Large intestine (tissue), 3 donors: ENCODE results near the gene FAM241A. TPM values are rescaled to one million over a fixed set of nuclear protein-coding genes. Genes with fewer than 3 reads are reported as not detected.
"Not testable (repeated sequence)": the region's sequence is repeated elsewhere in the genome, so short reads cannot be mapped to it uniquely, and the experiment has no call there.

ENCODE experiments used
- DNase-seq, 2 donors: peaks; one replicate each; pipeline versions ENCODE4 v3.0.0 to v3.0.0-alpha.2; 2013
- H3K27ac ChIP-seq: one replicate; pipeline ENCODE4 v1.5.1; 2013; ENCODE audit warnings: low read length
- H3K27me3 ChIP-seq: 2 replicates; pipeline ENCODE4 v1.6.1; 2013; ENCODE audit warnings: low read length; ENCODE audit not compliant: control insufficient read depth, insufficient read depth
- H3K36me3 ChIP-seq: 2 replicates; pipeline ENCODE4 v1.6.1; 2013; ENCODE audit warnings: low read length; ENCODE audit not compliant: control insufficient read depth, insufficient read depth
- H3K4me1 ChIP-seq: one replicate; pipeline ENCODE4 v1.6.1; 2013; ENCODE audit warnings: low read length; ENCODE audit not compliant: control insufficient read depth, insufficient read depth
- H3K4me3 ChIP-seq: one replicate; pipeline ENCODE4 v1.5.1; 2013; ENCODE audit warnings: low read length
- H3K9me3 ChIP-seq: one replicate; pipeline ENCODE4 v1.6.1; 2013; ENCODE audit warnings: mild to moderate bottlenecking, low read depth, low read length, moderate library complexity; ENCODE audit not compliant: control insufficient read depth
- WGBS: methylation state at CpG from one replicate; pipeline ENCODE4 v1.1.5; 2013; ENCODE audit warnings: low lambda C conversion rate; ENCODE audit not compliant: insufficient coverage; 5-methylcytosine and 5-hydroxymethylcytosine counted together
- polyA plus RNA-seq: library from polyadenylated mRNA; unstranded; fragments of 120-200 nt; gene quantifications from one replicate; pipeline ENCODE4 v1.2.1, GENCODE V29; 2013

Gene FAM241A
- polyA plus RNA-seq, 1 donor, result 1.3 TPM

GRCh38 chr4:112147697-112148096 is 2.4 kb downstream of the FAM241A start:
- peaks cover 4% of the 10 kb centered on the region for H3K27me3 ChIP-seq
- no CpG with 5 or more reads among the region's 5 CpGs for WGBS
- H3K4me3 ChIP-seq, result no peak overlapping the region
- H3K36me3 ChIP-seq, result no peaks in the 10 kb centered on the region
- H3K9me3 ChIP-seq, result peaks cover 5% of the 10 kb centered on the region
- peaks cover 5% of the 10 kb centered on the region for H3K4me1 ChIP-seq
- H3K27ac ChIP-seq, result no peak overlapping the region
- no peak for DNase-seq

- no peak overlapping the region for H3K27ac ChIP-seq
- WGBS, result 80% methylated on average over 1 of the region's 5 CpGs
- no peaks in the 10 kb centered on the region for H3K9me3 ChIP-seq
These were observed 5.7 kb downstream of the FAM241A start for GRCh38 chr4:112150920-112151319.

GRCh38 chr4:112152521-112152920 is 7.3 kb downstream of the FAM241A start:
- 72% methylated on average over 5 of the region's 6 CpGs for WGBS
- Histone ChIP-seq H3K4me3 (no peak overlapping the region), H3K4me1 (no peaks in the 10 kb centered on the region)

More at GRCh38 chr4:112150920-112151319, 5.7 kb downstream of the FAM241A start:
- Histone ChIP-seq H3K4me3 (no peak overlapping the region), H3K36me3 (no peaks in the 10 kb centered on the region), H3K27me3 (peaks cover 4% of the 10 kb centered on the region), H3K4me1 (peaks cover 5% of the 10 kb centered on the region)
- DNase-seq, result no peak

GRCh38 chr4:112153211-112153791 is 8.0 kb downstream of the FAM241A start:
- 25% methylated on average over 1 of the region's 4 CpGs for WGBS
- DNase-seq, result no peak
- H3K4me3 ChIP-seq, result no peak overlapping the region
- no peaks in the 10 kb centered on the region for H3K36me3 ChIP-seq
- H3K27ac ChIP-seq, result no peak overlapping the region
- H3K9me3 ChIP-seq, result no peaks in the 10 kb centered on the region
- no peaks in the 10 kb centered on the region for H3K4me1 ChIP-seq
- peaks cover 3% of the 10 kb centered on the region for H3K27me3 ChIP-seq

More at GRCh38 chr4:112152521-112152920, 7.3 kb downstream of the FAM241A start:
- Histone ChIP-seq H3K9me3 (no peaks in the 10 kb centered on the region), H3K36me3 (no peaks in the 10 kb centered on the region), H3K27ac (no peak overlapping the region), H3K27me3 (peaks cover 4% of the 10 kb centered on the region)
- DNase-seq, result no peak

- H3K27ac ChIP-seq, result no peak overlapping the region
- no peak for DNase-seq
- H3K9me3 ChIP-seq, result no peaks in the 10 kb centered on the region
- H3K36me3 ChIP-seq, result no peaks in the 10 kb centered on the region
- WGBS, result no CpG with 5 or more reads among the region's 1 CpG
- no peaks in the 10 kb centered on the region for H3K4me1 ChIP-seq
- H3K27me3 ChIP-seq, result no peaks in the 10 kb centered on the region
- H3K4me3 ChIP-seq, result no peak overlapping the region
These were observed 10.9 kb downstream of the FAM241A start for GRCh38 chr4:112156112-112156511.

- no peaks in the 10 kb centered on the region for H3K4me1 ChIP-seq
- no peaks in the 10 kb centered on the region for H3K36me3 ChIP-seq
- H3K27ac ChIP-seq, result no peak overlapping the region
These were observed 11.3 kb downstream of the FAM241A start for GRCh38 chr4:112156553-112156952.

GRCh38 chr4:112163706-112164105 is 18.5 kb downstream of the FAM241A start:
- not testable (repeated sequence) for H3K27me3 ChIP-seq, H3K4me1 ChIP-seq, H3K4me3 ChIP-seq, H3K27ac ChIP-seq, DNase-seq, H3K9me3 ChIP-seq, H3K36me3 ChIP-seq
- no CpG with 5 or more reads among the region's 3 CpGs for WGBS

More at GRCh38 chr4:112156553-112156952, 11.3 kb downstream of the FAM241A start:
- no peak for DNase-seq
- Histone ChIP-seq H3K4me3 (no peak overlapping the region), H3K9me3 (no peaks in the 10 kb centered on the region), H3K27me3 (no peaks in the 10 kb centered on the region)

GRCh38 chr4:112167794-112168193 is 22.5 kb downstream of the FAM241A start:
- Histone ChIP-seq H3K4me3 (no peak overlapping the region), H3K27ac (no peak overlapping the region), H3K4me1 (no peaks in the 10 kb centered on the region), H3K9me3 (no peaks in the 10 kb centered on the region), H3K27me3 (no peaks in the 10 kb centered on the region), H3K36me3 (no peaks in the 10 kb centered on the region)
- no peak for DNase-seq

- Histone ChIP-seq H3K4me3 (no peak overlapping the region), H3K36me3 (no peaks in the 10 kb centered on the region), H3K9me3 (no peaks in the 10 kb centered on the region), H3K4me1 (no peaks in the 10 kb centered on the region), H3K27me3 (no peaks in the 10 kb centered on the region), H3K27ac (no peak overlapping the region)
- DNase-seq, result no peak
- WGBS, result 94% methylated on average over 9 of the region's 13 CpGs
These were observed 23.7 kb downstream of the FAM241A start for GRCh38 chr4:112168719-112169500.

GRCh38 chr4:112170451-112170993 is 25.3 kb downstream of the FAM241A start:
- H3K4me3 ChIP-seq, result no peak overlapping the region
- H3K27ac ChIP-seq, result no peak overlapping the region
- no peaks in the 10 kb centered on the region for H3K4me1 ChIP-seq
- no peak for DNase-seq
- H3K36me3 ChIP-seq, result no peaks in the 10 kb centered on the region
- H3K9me3 ChIP-seq, result no peaks in the 10 kb centered on the region
- WGBS, result 100% methylated on average over 1 of the region's 3 CpGs
- no peaks in the 10 kb centered on the region for H3K27me3 ChIP-seq
